Measurements from ENCODE around the gene DMD.

The DMD gene

GRCh38 chrX:31199840-31200114, 2011.6 kb downstream of the DMD start:
- no peak for DNase-seq

DNA sequence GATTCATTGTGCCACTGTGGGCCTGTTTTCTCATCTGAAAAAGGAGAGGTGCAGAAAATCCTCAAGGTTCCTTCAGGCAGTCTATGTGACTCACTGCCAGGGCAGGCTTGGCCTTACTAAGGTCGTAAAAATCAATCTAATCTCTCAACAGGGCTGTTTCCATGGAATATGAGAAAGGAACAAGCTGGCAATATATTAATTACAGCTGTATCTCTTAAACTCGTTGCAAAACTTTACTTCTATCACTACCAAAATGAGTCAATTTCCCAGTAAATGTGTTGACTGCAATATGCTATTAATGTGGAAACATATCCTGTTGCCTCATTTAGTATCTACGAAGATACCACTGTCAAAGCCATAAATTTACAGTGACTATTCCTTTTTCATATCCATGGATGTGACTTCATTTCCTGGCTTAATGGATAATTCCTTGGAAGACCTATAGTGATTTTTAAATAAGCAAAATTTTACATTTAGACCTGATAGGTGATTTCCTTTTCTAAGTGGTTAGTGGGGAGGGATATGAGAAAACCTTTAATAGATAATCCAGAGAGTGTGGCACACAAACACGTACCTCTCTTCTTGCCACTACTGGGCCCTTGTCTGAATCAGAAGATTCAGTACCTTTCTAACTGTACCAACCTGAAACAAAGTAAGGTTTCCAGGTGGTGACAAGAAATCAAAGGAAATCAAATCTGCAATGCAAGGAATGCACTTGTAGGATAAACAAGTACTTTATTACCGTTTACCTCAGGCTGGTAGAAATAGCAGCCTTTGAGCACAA, 2012.1 kb downstream of the DMD start:
- DNase-seq: no peak

- DNase-seq: no peak
Measured at GRCh38 chrX:31190221-31190975, 2021.0 kb downstream of the DMD start.

DNA sequence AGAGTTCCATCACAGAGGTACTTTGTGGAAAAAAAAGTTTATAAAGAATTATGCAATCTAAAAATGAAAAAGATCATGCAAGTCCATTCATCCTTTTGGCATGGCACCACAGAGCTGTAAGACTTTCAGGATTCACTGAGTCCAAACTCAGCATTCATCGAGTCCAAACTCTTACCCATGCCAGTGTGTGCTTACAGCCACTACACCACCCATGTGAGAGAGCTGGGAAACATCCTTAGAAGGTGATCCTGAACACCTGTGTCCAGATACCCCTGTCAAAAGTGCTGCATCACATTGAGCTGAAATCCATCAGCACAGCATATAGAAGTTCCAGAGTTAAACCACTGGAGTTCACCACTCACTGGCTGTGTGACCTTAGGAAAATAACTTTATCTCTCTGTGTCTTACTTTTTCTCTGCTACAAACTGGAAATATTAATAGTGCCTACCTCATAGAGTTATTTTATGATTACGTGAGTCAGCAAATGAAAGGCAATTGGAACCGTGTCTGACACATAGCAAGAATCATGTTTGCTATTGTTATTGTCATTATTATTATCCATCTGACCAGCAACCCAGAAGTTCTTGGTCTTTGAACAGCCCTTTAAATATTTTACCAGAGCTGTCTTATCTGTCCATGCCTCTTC, 2024.5 kb downstream of the DMD start:
- DNase-seq: no peak

GRCh38 chrX:31185884-31186283, 2025.5 kb downstream of the DMD start:
- DNase-seq: no peak

DNA sequence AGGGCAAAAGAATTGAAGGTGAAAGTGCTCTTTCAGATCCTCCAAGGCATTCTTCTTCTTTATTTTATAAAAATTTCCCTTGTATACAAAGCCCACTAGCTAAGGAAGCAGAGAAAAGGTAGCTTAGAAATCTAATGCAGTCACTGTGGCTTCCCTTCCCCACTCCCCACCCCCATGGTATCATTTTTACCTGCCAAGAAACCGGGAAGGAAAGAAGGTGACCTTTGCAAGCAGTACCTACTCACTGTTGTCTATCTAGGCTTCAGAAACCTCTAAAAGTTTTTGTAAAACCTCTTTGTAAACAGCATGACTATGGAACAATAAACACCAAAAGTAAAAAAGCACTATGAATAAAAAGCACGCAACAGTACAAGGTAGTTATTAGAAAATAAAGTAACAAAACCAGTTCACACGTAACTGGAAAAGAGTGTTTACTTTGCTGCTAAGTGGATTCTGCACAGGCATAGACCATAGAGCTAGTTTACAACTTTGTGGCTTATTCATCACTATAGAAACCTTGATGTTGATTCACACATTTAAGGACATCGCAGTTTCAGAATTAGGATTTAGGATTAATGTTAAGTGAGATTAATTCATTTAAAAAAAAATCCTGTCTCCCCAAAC, 2029.9 kb downstream of the DMD start:
- no peak for DNase-seq

- no peak for DNase-seq
Measured at GRCh38 chrX:31179203-31179602, 2032.1 kb downstream of the DMD start.

DNA sequence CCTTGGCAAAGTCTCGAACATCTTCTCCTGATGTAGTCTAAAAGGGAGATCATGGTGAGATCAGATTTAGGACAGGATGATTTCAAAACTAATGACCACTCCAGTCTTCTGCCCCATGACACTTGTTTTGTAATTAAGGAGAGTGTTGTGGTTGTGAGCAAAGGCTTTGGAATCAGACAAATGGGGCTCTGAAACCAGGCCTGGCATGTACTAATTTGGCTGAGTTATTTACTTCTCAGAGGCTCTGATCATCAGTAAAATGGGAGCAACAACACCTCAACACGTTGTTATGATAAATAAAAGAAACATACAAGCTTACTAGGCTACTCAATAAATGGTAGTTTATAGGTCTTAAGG, 2032.6 kb downstream of the DMD start:
- no peak for DNase-seq

GRCh38 chrX:31178064-31178768, 2033.1 kb downstream of the DMD start:
- DNase-seq: peak; percentile 27

GRCh38 chrX:31170792-31171191, 2040.6 kb downstream of the DMD start:
- no peak for DNase-seq

GRCh38 chrX:31168551-31168950, 2042.8 kb downstream of the DMD start:
- no peak for DNase-seq

DNA sequence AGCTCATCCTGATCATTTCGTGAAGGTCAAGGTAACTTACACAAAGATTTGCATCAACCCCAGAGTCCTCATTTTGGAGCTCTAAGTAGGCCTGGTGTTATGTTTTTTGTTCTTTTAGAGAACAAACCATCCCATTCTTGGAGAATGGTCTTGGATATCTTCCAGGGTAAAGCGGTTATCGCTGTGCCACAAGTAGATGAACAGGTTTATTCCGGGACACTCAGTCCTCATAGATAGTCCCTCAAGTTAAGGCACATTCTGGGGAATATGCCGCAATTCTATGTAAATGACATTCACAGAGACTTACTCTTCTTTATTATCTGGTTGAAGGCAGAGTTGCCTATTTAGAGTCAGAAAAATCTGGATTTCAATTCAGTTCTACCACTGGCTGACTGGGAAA, 2044.5 kb downstream of the DMD start:
- no peak for DNase-seq

DNA sequence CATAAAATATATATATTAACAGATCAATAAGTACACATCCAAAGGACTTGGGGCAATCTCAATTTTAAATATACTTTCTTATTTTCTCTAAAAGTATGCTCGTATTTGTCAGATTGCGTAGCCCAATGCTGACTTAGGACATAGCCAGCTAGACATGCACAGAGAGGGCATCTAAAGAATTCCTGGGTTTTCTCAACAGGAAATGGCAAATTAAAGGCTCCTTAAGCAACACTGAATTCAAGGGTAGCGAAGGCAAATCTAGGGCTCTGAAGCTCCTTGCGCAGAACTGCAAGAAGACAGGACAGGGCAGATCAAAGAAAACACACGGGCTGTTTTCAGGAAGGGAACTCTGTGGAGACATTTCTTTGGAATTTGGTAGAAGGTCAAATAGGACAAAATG, 2044.9 kb downstream of the DMD start:
- no peak for DNase-seq

- DNase-seq: no peak
Measured at GRCh38 chrX:31165241-31166035, 2045.9 kb downstream of the DMD start.

- DNase-seq: no peak
Measured at GRCh38 chrX:31154946-31155345, 2056.4 kb downstream of the DMD start.

- DNase-seq: no peak
Measured at GRCh38 chrX:31153475-31154047, 2057.8 kb downstream of the DMD start.

DNA sequence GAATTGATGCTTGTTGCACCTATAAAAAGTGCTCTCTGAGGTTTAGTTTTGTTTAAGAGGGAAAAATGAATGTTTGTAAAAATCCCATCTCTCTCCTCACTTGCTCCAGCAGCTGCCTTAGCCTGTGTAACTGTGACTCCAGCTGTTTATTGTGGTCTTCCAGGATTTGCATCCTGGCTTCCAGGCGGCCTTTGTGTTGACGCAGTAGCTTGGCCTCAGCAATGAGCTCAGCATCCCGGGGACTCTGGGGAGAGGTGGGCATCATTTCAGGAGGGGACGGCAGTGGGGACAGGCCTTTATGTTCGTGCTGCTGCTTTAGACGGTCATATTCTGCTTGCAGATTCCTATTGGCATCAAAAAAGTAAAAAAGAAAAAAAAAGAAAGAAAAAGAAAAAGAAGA, 2064.2 kb downstream of the DMD start:
- no peak for DNase-seq

DNA sequence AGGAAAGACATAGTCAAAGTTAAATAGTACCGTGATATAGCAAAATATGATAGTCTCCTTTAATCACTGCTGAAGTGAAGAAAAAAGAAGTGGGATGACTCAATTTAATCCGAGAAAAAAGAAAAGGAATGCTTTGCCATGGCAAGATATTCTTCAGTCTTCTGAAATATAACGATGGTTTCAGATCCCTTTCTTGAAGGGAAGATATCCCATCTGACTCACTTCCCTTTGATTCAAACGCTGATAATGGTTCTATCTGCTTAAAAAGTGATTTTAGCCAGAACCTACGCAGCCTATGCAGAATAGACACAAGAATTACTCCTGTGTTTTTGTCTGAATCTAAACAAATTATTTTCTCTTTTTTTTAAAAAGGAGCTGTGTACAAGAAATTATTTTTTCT, 2071.4 kb downstream of the DMD start:
- no peak for DNase-seq

DNA sequence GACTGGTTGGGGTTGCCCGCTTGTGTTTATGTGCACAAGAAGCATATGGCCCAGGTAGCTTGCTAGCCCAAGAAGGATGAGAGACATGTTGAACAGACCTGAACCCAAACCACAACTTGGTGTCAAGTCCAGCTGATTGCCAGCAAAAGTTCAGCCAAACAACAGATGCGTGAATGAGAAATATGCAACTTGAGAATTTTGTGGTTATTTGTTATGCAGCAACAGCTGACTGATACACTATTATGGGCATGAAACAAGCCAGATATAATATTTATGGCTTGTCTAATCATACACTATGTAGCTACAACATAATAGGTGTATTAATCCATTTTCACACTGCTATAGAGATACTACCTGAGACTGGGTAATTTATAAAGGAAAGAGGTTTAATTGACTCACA, 2073.2 kb downstream of the DMD start:
- no peak for DNase-seq

- peak; percentile 15 for DNase-seq
Measured at GRCh38 chrX:31136144-31136611, 2075.2 kb downstream of the DMD start.

DNA sequence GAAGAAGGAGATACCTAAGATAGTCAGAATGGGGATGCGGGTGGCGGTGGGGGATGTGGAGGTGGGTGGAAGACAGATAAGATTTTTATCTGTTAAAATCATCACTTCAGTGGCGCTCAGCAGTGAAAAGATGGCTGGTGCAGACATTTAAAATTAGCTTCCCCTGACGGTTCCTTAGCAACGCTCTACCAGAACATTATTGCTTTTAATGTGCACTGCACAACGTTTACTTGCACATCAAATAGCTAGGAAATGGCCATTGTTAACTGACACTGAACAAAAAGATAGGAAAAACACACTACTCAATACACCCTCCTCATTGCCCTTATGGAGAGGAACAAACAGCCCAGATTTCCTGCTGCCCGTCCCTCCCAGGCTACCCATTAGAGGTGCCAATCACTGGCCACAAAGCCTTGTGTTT, 2078.5 kb downstream of the DMD start:
- peak; percentile 2 for DNase-seq
